NCI-H2196 (cell line): ENCODE results near the gene FRMD5.

Source experiments
- DNase-seq: peaks from one replicate; lab custom pipeline; 2025; ENCODE audit not compliant: unreplicated experiment; lab: John Stamatoyannopoulos, UW

The FRMD5 gene

DNA sequence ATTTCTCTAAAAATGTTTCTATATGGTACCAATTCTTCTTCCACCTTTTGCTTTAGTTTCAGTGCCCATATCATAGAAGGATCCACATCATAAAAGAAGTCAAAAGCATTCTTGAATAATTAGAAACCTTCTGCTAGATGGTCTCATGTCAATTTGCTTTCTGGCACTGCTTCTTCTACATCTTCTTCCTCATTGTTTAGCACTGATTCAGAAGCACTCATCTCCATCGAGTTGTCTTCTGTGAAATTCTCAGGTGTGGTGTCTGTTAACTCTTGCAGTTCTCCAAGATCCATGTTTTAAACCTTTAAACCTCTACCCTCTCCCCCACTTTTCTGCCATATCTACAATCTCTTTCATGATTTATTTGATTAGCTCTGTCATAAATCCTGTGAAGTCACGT is 213.5 kb downstream of the FRMD5 start:
- no peak for DNase-seq

GRCh38 chr15:43977072-43977884 is 217.8 kb downstream of the FRMD5 start:
- no peak for DNase-seq

GRCh38 chr15:43975770-43976169 is 219.3 kb downstream of the FRMD5 start:
- DNase-seq = no peak

DNA sequence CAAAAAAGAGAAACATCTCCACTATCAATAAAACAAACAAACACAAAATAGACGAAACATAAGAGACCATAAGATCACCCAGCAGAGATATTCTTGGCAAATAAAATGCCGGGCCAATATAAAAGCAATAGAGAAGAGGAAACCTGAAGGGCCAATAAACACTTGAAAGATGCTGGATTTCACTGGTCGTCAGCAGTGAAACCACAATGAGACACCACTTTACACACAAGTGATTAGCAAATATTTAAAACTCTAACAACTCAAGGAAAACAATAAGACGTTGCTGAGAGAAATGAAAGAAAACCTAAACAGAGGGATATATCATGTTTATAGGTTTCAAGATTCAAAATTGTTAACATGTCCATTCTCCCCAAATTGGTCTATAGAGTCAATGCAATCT is 219.7 kb downstream of the FRMD5 start:
- DNase-seq = no peak

- DNase-seq = peak; percentile 8
Observed at GRCh38 chr15:43974852-43975251, 220.2 kb downstream of the FRMD5 start.

GRCh38 chr15:43969802-43970375 is 225.2 kb downstream of the FRMD5 start:
- DNase-seq = no peak

- no peak for DNase-seq
Observed at GRCh38 chr15:43968551-43968950, 226.5 kb downstream of the FRMD5 start.

DNA sequence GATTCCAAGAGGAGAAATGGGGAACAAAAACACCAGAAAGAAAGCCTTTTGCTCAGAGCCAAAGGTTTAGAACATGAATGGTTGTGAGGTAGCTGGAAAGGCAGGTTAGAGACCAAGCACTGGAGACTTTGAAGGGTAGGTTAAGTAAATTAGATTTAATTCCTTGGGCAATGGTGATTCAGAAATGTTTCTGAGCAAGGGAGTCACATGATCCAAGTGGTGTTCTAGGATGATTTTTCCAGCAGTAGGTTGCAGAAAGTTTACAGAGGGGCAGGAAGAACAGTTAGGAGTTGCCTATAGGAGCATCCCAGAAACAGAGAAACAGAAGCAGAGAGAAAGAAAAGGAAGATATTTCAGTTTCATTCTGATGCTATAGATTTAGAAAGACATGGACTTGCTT is 228.4 kb downstream of the FRMD5 start:
- DNase-seq = no peak

GRCh38 chr15:43958861-43959330 is 236.2 kb downstream of the FRMD5 start:
- no peak for DNase-seq

GRCh38 chr15:43957724-43958123 is 237.3 kb downstream of the FRMD5 start:
- no peak for DNase-seq

- no peak for DNase-seq
Observed at GRCh38 chr15:43955140-43955539, 239.9 kb downstream of the FRMD5 start.

- no peak for DNase-seq
Observed at GRCh38 chr15:43954181-43954621, 240.9 kb downstream of the FRMD5 start.

- no peak for DNase-seq
Observed at GRCh38 chr15:43953402-43953801, 241.7 kb downstream of the FRMD5 start.

GRCh38 chr15:43950531-43950930 is 244.5 kb downstream of the FRMD5 start:
- no peak for DNase-seq

- no peak for DNase-seq
Observed at GRCh38 chr15:43948691-43949325, 246.3 kb downstream of the FRMD5 start.

DNA sequence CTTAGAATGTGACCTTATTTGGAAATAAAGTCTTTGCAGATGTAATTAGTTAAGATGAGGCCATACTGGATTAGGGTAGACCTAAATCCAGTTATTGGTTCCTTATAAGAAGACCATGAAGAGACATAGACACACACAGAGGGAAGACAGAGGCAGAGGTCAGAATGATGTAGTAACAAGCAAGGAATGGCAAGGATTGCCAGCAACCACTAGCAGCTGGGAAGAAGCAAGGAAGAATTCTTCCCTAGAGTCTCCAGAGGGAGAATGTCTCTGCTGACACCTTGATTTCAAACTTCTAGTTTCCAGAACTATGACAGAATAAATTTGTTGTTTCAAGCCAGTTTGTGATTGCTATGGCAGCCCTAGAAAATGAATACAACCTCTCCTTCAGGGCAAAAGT is 251.6 kb downstream of the FRMD5 start:
- DNase-seq = no peak

DNA sequence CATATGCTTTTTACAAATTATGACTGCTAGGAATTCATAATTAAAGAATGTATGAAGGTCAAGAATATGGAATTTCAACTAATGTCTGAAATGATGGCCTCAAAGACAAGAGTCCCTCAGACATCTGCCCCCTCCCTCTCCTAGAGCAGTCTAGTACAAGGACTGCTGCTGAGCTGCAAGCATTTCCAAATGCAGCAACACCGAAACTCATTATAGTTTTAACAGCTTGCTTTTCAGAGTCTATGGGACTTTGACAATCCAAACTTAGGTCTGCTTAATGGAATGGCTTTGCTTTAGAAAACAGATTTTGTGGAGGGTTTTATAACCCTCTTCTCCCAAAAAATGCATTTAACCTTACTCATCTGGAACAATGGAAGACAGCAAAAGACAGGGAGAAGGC is 252.9 kb downstream of the FRMD5 start:
- DNase-seq = no peak

DNA sequence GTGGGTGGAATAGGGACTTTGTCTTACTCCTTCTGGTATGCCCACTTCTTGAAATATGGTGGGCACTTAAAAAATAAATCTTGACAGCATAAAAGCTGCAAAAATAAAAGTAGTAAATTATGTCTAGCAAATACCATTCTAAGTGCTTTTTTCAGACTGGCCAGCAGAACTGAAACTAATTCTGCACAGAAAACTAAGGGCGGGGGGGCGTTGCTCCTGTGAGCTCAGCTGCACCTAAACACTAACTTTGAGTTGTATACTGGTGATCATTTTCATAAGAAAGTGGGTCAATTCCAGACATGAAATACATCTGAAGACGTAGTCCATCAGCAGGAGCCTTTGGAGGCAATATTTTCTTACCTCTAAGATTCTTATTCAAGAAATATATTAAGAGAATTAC is 253.5 kb downstream of the FRMD5 start:
- no peak for DNase-seq

GRCh38 chr15:43941071-43941470 is 254.0 kb downstream of the FRMD5 start:
- DNase-seq = no peak

GRCh38 chr15:43939070-43939469 is 256.0 kb downstream of the FRMD5 start:
- peak; percentile 4 for DNase-seq

DNA sequence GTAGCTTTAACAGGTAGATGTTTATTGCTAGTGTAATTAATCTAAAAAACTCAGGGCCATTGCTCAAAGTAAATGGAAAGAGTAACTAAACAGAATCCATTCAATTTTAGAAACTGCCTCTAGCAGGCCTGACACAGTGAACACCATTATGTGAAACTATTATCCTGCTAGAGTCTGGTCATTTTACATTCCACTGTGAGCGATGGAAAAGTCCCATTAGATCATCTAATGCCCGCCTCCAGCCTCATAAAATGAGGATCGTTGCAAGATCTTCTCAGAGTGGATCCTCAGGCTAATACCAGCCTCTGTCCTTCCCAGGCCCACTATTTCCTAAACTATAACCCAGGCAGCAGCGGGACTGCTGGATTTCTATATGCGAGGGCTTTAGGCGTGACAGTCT is 260.6 kb downstream of the FRMD5 start:
- no peak for DNase-seq

GRCh38 chr15:43932907-43933306 is 262.2 kb downstream of the FRMD5 start:
- DNase-seq = no peak
